Heart left ventricle (tissue), 13 donors: Measurements from ENCODE around the gene INTS2.

Experiments
- POLR2A ChIP-seq, 2 donors: fragments of 450-650 bp; IDR thresholded peaks; one replicate each; pipeline ENCODE4 v1.6.1; 2017; ENCODE audit warnings: antibody characterized with exemption in 2 of 2, mild to moderate bottlenecking in 2 of 2, moderate library complexity in 2 of 2
- TF ChIP-seq, protein P1 (sequence below), 12 donors: fragments of 200-600 bp; sonication (generic) in 4 of 12; IDR thresholded peaks; one replicate each; pipeline versions ENCODE4 v1.5.0 to v1.8.0; 2018 to 2022; ENCODE audit warnings: antibody characterized with exemption in 12 of 12, mild to moderate bottlenecking in 5 of 12
- donor health status: ischemic (EF 13 %, LVEDD 7.1; RV severe dilation, severe dysfunction).
- donor health status: DM: no; HTN: yes; CAD: no.
- donor health status: DM: no; HTN: no; CAD: no.
- donor health status: ischemic (EF 25% LVEDD 6.9; RV normal size, moderate dysfunction).
- donor health status: ischemic (EF 25% LVEDD 5.7; RV mildly dilated, moderate dysfunction).
- donor health status: ischemic (EF 35%, LVEDD 5.7; RV mildly dilated, moderate dysfunction).
- donor health status: nonischemic (EF 11% LVEDD 7.7; RV severe dilation, severe dysfunction).
- donor health status: DM: yes; HTN: yes; CAD: no.
- donor health status: PGD.
- donor health status: ischemic (EF 29% LVEDD 5.4; RV normal size, mild dysfunction).
- donor health status: nonischemic (EF 23%, LVEDD 6.1; RV moderate dilation, normal function).

DNA sequence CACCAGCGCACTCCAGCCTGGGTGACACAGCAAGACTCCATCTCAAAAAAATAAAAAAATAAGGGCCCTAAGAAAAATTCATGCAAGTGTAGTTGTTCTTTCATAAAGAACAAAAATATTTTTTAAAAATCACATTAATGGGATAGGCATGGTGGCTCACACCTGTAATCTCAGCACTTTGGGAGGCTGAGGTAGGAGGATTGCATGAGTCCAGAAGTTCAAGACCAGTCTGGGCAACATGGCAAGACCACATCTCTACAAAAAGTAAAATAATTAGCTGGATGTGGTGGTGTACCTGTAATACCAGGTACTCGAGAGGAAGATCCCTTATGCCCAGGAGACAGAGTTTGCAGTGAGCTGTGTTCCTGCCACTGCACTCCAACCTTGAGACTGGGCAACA, 49.3 kb downstream of the INTS2 start:
- TF ChIP-seq, protein P1, sequence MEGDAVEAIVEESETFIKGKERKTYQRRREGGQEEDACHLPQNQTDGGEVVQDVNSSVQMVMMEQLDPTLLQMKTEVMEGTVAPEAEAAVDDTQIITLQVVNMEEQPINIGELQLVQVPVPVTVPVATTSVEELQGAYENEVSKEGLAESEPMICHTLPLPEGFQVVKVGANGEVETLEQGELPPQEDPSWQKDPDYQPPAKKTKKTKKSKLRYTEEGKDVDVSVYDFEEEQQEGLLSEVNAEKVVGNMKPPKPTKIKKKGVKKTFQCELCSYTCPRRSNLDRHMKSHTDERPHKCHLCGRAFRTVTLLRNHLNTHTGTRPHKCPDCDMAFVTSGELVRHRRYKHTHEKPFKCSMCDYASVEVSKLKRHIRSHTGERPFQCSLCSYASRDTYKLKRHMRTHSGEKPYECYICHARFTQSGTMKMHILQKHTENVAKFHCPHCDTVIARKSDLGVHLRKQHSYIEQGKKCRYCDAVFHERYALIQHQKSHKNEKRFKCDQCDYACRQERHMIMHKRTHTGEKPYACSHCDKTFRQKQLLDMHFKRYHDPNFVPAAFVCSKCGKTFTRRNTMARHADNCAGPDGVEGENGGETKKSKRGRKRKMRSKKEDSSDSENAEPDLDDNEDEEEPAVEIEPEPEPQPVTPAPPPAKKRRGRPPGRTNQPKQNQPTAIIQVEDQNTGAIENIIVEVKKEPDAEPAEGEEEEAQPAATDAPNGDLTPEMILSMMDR (IDR thresholded peaks at IDR 0.05) = no peak
- no peak for TF ChIP-seq POLR2A (IDR thresholded peaks at IDR 0.05)
